Ascending aorta (tissue), 2 donors: ENCODE measurements around the gene KIF2A. TPM values are rescaled to one million over a fixed set of nuclear protein-coding genes. Genes with fewer than 3 reads are reported as not detected.

Experiments used
- DNase-seq, 2 donors: peaks; one replicate each; pipeline ENCODE4 v3.0.0-alpha.2; 2019; ENCODE audit warnings: low spot score in 2 of 2
- H3K27ac ChIP-seq, 2 donors: fragments of 200-600 bp; sonication (generic); one replicate each; pipeline ENCODE4 v1.5.1; 2016 to 2017; ENCODE audit warnings: mild to moderate bottlenecking in 1 of 2
- H3K27me3 ChIP-seq: fragments of 200-600 bp; sonication (generic); one replicate; pipeline ENCODE4 v1.5.1; 2017
- H3K36me3 ChIP-seq, 2 donors: fragments of 200-600 bp; sonication (generic); one replicate each; pipeline ENCODE4 v1.5.1; 2016
- H3K4me1 ChIP-seq, 2 donors: fragments of 200-600 bp; sonication (generic); one replicate each; pipeline ENCODE4 v1.5.1; 2016 to 2017; ENCODE audit warnings: mild to moderate bottlenecking in 1 of 2
- H3K4me3 ChIP-seq, 2 donors: fragments of 200-600 bp; sonication (generic); one replicate each; pipeline ENCODE4 v1.5.1; 2016 to 2017; ENCODE audit warnings: mild to moderate bottlenecking in 1 of 2
- H3K9me3 ChIP-seq, 2 donors: fragments of 200-600 bp; sonication (generic); one replicate each; pipeline ENCODE4 v1.5.1; 2016
- CTCF ChIP-seq, 3 experiments: fragments of 200-600 bp in 2 of 3; fragments of 450-650 bp in 1 of 3; sonication (generic) in 2 of 3; IDR thresholded peaks; one replicate each; pipeline ENCODE4 v1.5.1; 2016 to 2019; ENCODE audit warnings: antibody characterized with exemption in 3 of 3, mild to moderate bottlenecking in 1 of 3, moderate library complexity in 1 of 3
- intact Hi-C: fragments of 100-400 bp; cut with DNase I; formaldehyde crosslinking; loops from one replicate; pipeline ENCODE4 v1.15.1; 2023
- total RNA-seq: library from RNA; depleted of rRNA; stranded (reverse); fragments of >200 nt; gene quantifications from one replicate; pipeline ENCODE4 v1.1.0, GENCODE V29; 2016

KIF2A gene
- total RNA-seq, 1 donor from 2014 or later: 19.8 TPM

- no peak for DNase-seq
- Histone ChIP-seq H3K4me3 (peak overlapping the region; percentile 93 to 98), H3K27me3 (no peaks in the 10 kb centered on the region), H3K9me3 (no peaks in the 10 kb centered on the region), H3K4me1 (peaks cover 3 to 4% of the 10 kb centered on the region in 2 donors), H3K27ac (peak overlapping the region; percentile 79 to 94), H3K36me3 (no peaks in the 10 kb centered on the region)
- intact Hi-C loops: loop anchor here (5.0 kb wide), 3 partner anchors 47 to 973 kb away; partner anchors contain the start of gene ZSWIM6
- TF ChIP-seq CTCF (IDR thresholded peaks at IDR 0.05): no peak
Observed at GRCh38 chr5:62305358-62305714, 670 bp upstream of the KIF2A start.

- intact Hi-C loops: loop anchor here (1.0 to 5.0 kb wide), 4 partner anchors 46 to 974 kb away; partner anchors contain the start of genes DIMT1 and ZSWIM6
- H3K9me3 ChIP-seq: no peaks in the 10 kb centered on the region
- peak overlapping the region; percentile 93 to 98 for H3K4me3 ChIP-seq
- H3K4me1 ChIP-seq: peaks cover 3 to 4% of the 10 kb centered on the region in 2 donors
- TF ChIP-seq CTCF (IDR thresholded peaks at IDR 0.05): no peak
- peak overlapping the region; percentile 79 to 94 for H3K27ac ChIP-seq
- no peak for DNase-seq
- no peaks in the 10 kb centered on the region for H3K27me3 ChIP-seq
- no peaks in the 10 kb centered on the region for H3K36me3 ChIP-seq
Observed at GRCh38 chr5:62306323-62306895, 403 bp downstream of the KIF2A start.

GRCh38 chr5:62306896-62307689, 1.1 kb downstream of the KIF2A start:
- TF ChIP-seq CTCF (IDR thresholded peaks at IDR 0.05): no peak
- no peaks in the 10 kb centered on the region for H3K9me3 ChIP-seq
- intact Hi-C loops: loop anchor here (1.0 to 5.0 kb wide), 4 partner anchors 45 to 975 kb away; partner anchors contain the start of genes DIMT1 and ZSWIM6
- peaks cover 3 to 4% of the 10 kb centered on the region in 2 donors for H3K4me1 ChIP-seq
- peak overlapping the region; percentile 79 to 94 for H3K27ac ChIP-seq
- no peaks in the 10 kb centered on the region for H3K27me3 ChIP-seq
- H3K36me3 ChIP-seq: no peaks in the 10 kb centered on the region
- peak in 1 of 2 donors; percentile 67 for DNase-seq
- H3K4me3 ChIP-seq: peak overlapping the region; percentile 93 to 98

GRCh38 chr5:62308439-62308838, 2.4 kb downstream of the KIF2A start:
- no peaks in the 10 kb centered on the region for H3K27me3 ChIP-seq
- H3K4me3 ChIP-seq: no peak overlapping the region
- H3K36me3 ChIP-seq: no peaks in the 10 kb centered on the region
- intact Hi-C loops: loop anchor here (5.0 kb wide), 3 partner anchors 44 to 976 kb away; partner anchors contain the start of gene ZSWIM6
- H3K4me1 ChIP-seq: peaks cover 3 to 4% of the 10 kb centered on the region in 2 donors
- no peak overlapping the region for H3K27ac ChIP-seq
- H3K9me3 ChIP-seq: no peaks in the 10 kb centered on the region
- DNase-seq: no peak
- no peak for TF ChIP-seq CTCF (IDR thresholded peaks at IDR 0.05)

- Histone ChIP-seq H3K36me3 (no peaks in the 10 kb centered on the region), H3K4me3 (no peak overlapping the region), H3K27ac (no peak overlapping the region), H3K27me3 (no peaks in the 10 kb centered on the region), H3K9me3 (no peaks in the 10 kb centered on the region), H3K4me1 (peaks cover 3 to 4% of the 10 kb centered on the region in 2 donors)
- no peak for DNase-seq
- no peak for TF ChIP-seq CTCF (IDR thresholded peaks at IDR 0.05)
- intact Hi-C loops: loop anchor here (5.0 kb wide), 3 partner anchors 43 to 977 kb away; partner anchors contain the start of gene ZSWIM6
Observed at GRCh38 chr5:62309107-62309506, 3.1 kb downstream of the KIF2A start.
